Activated CD4-positive, alpha-beta T cell treated with anti-CD3 and anti-CD28 coated beads, Interleukin-10, Interleukin-2, amounts not matched to agents 100 ng/mL and 50 ng/mL, durations not matched to agents 16 hours and 8 hours (primary cell): Measurements from ENCODE around the gene CD69.
A peak's percentile ranks its signal among the peaks of the same experiment; 100 is the strongest.

Experiments
- DNase-seq: peaks from one replicate; pipeline ENCODE4 v3.0.0-alpha.2; 2020

The CD69 gene

GRCh38 chr12:9760699-9761418 lies at the start of gene CD69:
TSS of gene CD69 (minus strand) at chr12:9760901. CDS start at chr12:9760820, 81 bp downstream.
- peak; percentile 90 for DNase-seq

- no peak for DNase-seq
Measured at GRCh38 chr12:9809866-9810265, 49.2 kb upstream of the CD69 start.

- DNase-seq: no peak
Measured at GRCh38 chr12:9809338-9809737, 48.6 kb upstream of the CD69 start.

GRCh38 chr12:9808504-9808903 lies 47.8 kb upstream of the CD69 start:
- no peak for DNase-seq

GRCh38 chr12:9806714-9807113 lies 46.0 kb upstream of the CD69 start:
- no peak for DNase-seq

- no peak for DNase-seq
Measured at GRCh38 chr12:9805883-9806282, 45.2 kb upstream of the CD69 start.

- DNase-seq: no peak
Measured at GRCh38 chr12:9799961-9800360, 39.3 kb upstream of the CD69 start.

- peak; percentile 90 for DNase-seq
Measured at GRCh38 chr12:9797722-9798619, 37.3 kb upstream of the CD69 start.

GRCh38 chr12:9796971-9797370 lies 36.3 kb upstream of the CD69 start:
- DNase-seq: no peak

- DNase-seq: peak; percentile 68
Measured at GRCh38 chr12:9796346-9796745, 35.6 kb upstream of the CD69 start.

- DNase-seq: no peak
Measured at GRCh38 chr12:9795945-9796344, 35.2 kb upstream of the CD69 start.

- peak; percentile 59 for DNase-seq
Measured at GRCh38 chr12:9794484-9795093, 33.9 kb upstream of the CD69 start.

GRCh38 chr12:9793779-9794395 lies 33.2 kb upstream of the CD69 start:
- peak; percentile 52 for DNase-seq

- DNase-seq: peak; percentile 74
Measured at GRCh38 chr12:9792961-9793617, 32.4 kb upstream of the CD69 start.

GRCh38 chr12:9792185-9792900 lies 31.6 kb upstream of the CD69 start:
- DNase-seq: no peak

GRCh38 chr12:9786726-9787717 lies 26.3 kb upstream of the CD69 start:
- no peak for DNase-seq

GRCh38 chr12:9784816-9785215 lies 24.1 kb upstream of the CD69 start:
- no peak for DNase-seq

GRCh38 chr12:9784326-9784725 lies 23.6 kb upstream of the CD69 start:
- no peak for DNase-seq

GRCh38 chr12:9782547-9783382 lies 22.1 kb upstream of the CD69 start:
- no peak for DNase-seq

- no peak for DNase-seq
Measured at GRCh38 chr12:9781360-9781759, 20.7 kb upstream of the CD69 start.
